PFSK-1 (cell line): ENCODE results near the gene SLC12A4.

Experiments
- FOXP2 ChIP-seq: optimal IDR thresholded peaks from 2 replicates; pipeline ENCODE3; 2011; ENCODE audit warnings: borderline replicate concordance, control low read depth, inconsistent platforms; ENCODE audit not compliant: insufficient read depth; ENCODE audit errors: extremely low read length, extremely low read depth
- POLR2AphosphoS5 ChIP-seq: IDR thresholded peaks from 2 replicates; pipeline ENCODE4 v1.6.1; 2012; ENCODE audit warnings: low read depth, mild to moderate bottlenecking, control low read depth, low read length, moderate library complexity
- SIN3A ChIP-seq: IDR thresholded peaks from 2 replicates; pipeline ENCODE4 v1.6.1; 2012; ENCODE audit warnings: mild to moderate bottlenecking, low read length, moderate library complexity, borderline replicate concordance; ENCODE audit not compliant: insufficient read depth
- TAF1 ChIP-seq: IDR thresholded peaks from 2 replicates; pipeline ENCODE4 v1.6.1; 2012; ENCODE audit warnings: low read length, control low read depth, borderline replicate concordance; ENCODE audit not compliant: insufficient read depth
- TF ChIP-seq, protein P1 (sequence below), 2 experiments: IDR thresholded peaks; 2 replicates each; pipeline versions ENCODE4 v1.6.1 to v1.8.0; 2011 to 2012; ENCODE audit warnings: low read depth in 2 of 2, low read length in 2 of 2, control low read depth in 1 of 2, inconsistent platforms in 1 of 2, mild to moderate bottlenecking in 1 of 2, moderate library complexity in 1 of 2; ENCODE audit not compliant: insufficient read depth in 1 of 2

The SLC12A4 gene

GRCh38 chr16:67969254-67970039 is 1.0 kb upstream of the SLC12A4 start:
- TF ChIP-seq, protein P1, sequence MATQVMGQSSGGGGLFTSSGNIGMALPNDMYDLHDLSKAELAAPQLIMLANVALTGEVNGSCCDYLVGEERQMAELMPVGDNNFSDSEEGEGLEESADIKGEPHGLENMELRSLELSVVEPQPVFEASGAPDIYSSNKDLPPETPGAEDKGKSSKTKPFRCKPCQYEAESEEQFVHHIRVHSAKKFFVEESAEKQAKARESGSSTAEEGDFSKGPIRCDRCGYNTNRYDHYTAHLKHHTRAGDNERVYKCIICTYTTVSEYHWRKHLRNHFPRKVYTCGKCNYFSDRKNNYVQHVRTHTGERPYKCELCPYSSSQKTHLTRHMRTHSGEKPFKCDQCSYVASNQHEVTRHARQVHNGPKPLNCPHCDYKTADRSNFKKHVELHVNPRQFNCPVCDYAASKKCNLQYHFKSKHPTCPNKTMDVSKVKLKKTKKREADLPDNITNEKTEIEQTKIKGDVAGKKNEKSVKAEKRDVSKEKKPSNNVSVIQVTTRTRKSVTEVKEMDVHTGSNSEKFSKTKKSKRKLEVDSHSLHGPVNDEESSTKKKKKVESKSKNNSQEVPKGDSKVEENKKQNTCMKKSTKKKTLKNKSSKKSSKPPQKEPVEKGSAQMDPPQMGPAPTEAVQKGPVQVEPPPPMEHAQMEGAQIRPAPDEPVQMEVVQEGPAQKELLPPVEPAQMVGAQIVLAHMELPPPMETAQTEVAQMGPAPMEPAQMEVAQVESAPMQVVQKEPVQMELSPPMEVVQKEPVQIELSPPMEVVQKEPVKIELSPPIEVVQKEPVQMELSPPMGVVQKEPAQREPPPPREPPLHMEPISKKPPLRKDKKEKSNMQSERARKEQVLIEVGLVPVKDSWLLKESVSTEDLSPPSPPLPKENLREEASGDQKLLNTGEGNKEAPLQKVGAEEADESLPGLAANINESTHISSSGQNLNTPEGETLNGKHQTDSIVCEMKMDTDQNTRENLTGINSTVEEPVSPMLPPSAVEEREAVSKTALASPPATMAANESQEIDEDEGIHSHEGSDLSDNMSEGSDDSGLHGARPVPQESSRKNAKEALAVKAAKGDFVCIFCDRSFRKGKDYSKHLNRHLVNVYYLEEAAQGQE (IDR thresholded peaks at IDR 0.05; ENCODE audit: insufficient read depth in 1 of 2, low read depth in 2 of 2, low read length in 2 of 2), result no peak
- TF ChIP-seq TAF1 (no peak), FOXP2 (no peak), SIN3A (no peak), POLR2AphosphoS5 (no peak)

DNA sequence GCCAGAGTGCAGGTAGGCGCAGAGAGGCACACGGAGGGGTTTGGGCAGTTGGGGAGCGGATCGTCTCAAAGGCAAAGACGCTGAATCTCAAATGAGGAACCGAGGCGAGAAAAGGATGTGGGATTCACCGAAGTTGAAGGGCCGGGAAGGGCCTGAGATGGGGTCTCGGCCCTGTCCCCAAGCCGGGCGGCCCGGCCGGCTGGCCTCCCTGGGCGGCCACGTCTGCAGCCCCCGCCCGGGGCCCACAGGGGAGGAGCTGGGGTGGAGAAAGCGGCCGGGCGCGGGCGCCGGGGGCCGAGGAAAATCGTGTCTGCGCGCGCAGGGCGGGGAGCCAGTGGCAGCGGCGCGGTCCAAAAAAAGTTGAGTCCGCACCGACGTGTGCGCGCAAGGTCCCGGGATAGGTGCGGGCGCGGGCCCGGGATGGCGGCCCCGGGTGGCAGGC is 458 bp downstream of the SLC12A4 start:
- TF ChIP-seq TAF1, result no peak
- TF ChIP-seq FOXP2, result no peak
- no peak for TF ChIP-seq SIN3A
- no peak for TF ChIP-seq POLR2AphosphoS5
- TF ChIP-seq, protein P1 (IDR thresholded peaks at IDR 0.05; ENCODE audit: insufficient read depth in 1 of 2, low read depth in 2 of 2, low read length in 2 of 2), result no peak

- TF ChIP-seq SIN3A (no peak), POLR2AphosphoS5 (no peak), FOXP2 (no peak), TAF1 (no peak)
- TF ChIP-seq, protein P1 (IDR thresholded peaks at IDR 0.05; ENCODE audit: insufficient read depth in 1 of 2, low read depth in 2 of 2, low read length in 2 of 2), result no peak
Measured at GRCh38 chr16:67967183-67967957, 1.1 kb downstream of the SLC12A4 start.

GRCh38 chr16:67966549-67967182 is 1.8 kb downstream of the SLC12A4 start:
- TF ChIP-seq POLR2AphosphoS5 (no peak), SIN3A (no peak), FOXP2 (no peak), TAF1 (no peak)
- TF ChIP-seq, protein P1 (IDR thresholded peaks at IDR 0.05; ENCODE audit: insufficient read depth in 1 of 2, low read depth in 2 of 2, low read length in 2 of 2), result no peak
